Measurements from ENCODE around the gene PIM3.

The PIM3 gene

GRCh38 chr22:49966041-49966773, 5.6 kb downstream of the PIM3 start:
- DNase-seq (ENCODE audit: low read depth in 3 of 3, low spot score in 1 of 3), result no peak

- DNase-seq (ENCODE audit: low read depth in 3 of 3, low spot score in 1 of 3), result no peak
Observed at GRCh38 chr22:49966774-49967705, 6.5 kb downstream of the PIM3 start.

- no peak for DNase-seq (ENCODE audit: low read depth in 3 of 3, low spot score in 1 of 3)
Observed at GRCh38 chr22:49967706-49968208, 7.2 kb downstream of the PIM3 start.

DNA sequence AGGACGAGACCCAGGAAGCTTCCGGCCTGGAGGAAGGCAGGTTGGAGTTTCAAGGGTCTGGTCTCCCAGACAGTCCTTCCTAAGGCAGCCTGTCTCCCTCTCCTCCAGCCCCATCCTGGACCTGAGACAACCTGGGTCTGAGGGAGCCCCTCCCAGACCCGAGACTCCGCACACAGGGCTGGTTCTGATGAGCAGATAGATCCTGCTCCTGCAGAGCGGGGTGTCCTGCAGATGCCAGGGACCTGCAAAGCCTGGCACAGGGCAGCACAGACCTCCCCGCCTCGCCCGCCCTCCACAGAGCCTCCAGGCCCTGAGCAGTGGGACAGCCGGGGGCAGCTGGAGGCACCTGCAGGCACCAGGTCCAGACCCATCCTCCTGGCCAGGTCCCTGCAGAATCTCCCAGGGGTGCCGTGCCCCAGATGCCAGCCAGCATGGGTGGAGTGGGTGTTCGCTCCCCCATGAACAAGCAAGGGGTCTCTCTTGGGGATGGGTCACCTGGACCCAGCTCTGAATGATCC, 7.8 kb downstream of the PIM3 start:
- DNase-seq (ENCODE audit: low read depth in 3 of 3, low spot score in 1 of 3), result no peak

DNA sequence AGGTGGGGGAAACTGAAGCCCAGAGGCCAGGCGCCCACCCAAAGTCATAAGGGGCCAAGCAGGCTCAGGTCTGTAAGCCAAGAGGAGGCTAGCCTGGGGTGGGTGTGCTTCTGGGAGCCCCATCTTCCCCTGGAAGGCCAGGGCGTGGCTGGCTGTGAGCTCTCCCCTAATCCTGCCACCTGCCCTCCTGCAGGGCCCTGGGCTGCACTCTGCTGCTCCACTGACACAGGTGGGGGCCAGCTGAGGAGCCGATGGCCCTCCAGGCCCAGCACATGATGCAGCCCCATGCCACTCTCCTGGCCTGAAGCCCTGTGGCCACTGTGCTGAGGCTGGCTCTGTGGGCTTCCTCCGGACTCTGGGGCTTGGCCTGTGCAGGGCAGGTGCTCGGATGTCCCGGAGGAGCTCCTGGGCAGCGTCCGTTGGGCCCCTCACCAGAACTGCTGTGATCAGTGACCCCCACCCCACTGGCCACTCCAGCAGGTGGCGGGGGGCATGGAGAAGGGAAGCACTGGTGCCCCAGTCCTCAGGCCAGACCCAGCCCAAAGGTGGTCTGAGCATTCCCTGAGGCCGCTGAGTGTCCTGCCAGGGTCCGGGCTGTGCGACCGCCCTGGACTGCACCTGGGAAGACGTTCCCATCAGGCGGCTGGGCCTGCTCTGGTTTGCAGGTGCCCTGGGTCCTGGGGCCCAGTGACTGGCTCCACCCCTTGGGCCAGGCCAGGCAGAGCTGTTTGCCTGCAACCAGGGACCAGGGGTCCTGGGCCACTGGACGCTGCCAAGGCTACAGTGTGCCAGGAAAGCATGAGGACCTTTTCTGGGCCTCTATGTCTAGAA, 8.5 kb downstream of the PIM3 start:
- no peak for DNase-seq (ENCODE audit: low read depth in 3 of 3, low spot score in 1 of 3)

GRCh38 chr22:49969751-49970527, 9.4 kb downstream of the PIM3 start:
- no peak for DNase-seq (ENCODE audit: low read depth in 3 of 3, low spot score in 1 of 3)

DNA sequence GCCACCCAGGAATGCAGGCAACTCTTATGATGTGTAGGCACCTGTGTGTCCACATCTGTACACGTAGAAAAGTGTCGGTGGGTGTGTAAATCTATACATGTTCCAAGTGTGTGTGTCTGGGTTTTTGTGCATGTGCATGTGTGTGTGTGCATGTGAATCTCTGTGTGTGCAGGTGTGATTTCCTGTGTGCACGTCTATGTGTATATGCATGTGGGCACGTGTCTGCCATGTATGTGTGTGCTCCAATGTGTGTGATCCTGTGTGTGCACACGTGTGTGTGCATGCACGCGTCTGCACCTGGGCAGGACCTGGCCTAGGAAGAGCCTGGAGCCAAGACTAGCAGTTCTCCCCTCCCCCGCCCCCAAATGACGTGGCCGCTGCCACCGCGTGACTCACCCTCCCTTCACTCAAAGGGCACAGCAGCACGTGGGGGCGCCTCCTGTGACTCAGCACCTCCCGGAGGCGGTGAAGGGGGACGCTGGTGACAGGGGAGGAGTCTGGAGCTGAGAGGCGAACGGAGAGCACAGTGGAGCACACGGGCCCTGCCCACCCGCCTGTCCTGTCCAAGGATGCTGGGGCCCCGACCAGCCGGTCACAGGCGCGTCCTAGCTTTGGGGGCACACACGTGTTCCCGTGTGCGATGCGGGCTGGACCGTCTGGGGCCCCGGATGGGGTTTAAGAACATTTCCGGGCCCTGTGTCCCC, 10.1 kb downstream of the PIM3 start:
- peak; percentile 89 to 90 (median 90) for DNase-seq (ENCODE audit: low read depth in 3 of 3, low spot score in 1 of 3)

GRCh38 chr22:49971232-49972162, 10.9 kb downstream of the PIM3 start:
- peak in 1 of 3 donors; percentile 66 for DNase-seq (ENCODE audit: low read depth in 3 of 3, low spot score in 1 of 3)

DNA sequence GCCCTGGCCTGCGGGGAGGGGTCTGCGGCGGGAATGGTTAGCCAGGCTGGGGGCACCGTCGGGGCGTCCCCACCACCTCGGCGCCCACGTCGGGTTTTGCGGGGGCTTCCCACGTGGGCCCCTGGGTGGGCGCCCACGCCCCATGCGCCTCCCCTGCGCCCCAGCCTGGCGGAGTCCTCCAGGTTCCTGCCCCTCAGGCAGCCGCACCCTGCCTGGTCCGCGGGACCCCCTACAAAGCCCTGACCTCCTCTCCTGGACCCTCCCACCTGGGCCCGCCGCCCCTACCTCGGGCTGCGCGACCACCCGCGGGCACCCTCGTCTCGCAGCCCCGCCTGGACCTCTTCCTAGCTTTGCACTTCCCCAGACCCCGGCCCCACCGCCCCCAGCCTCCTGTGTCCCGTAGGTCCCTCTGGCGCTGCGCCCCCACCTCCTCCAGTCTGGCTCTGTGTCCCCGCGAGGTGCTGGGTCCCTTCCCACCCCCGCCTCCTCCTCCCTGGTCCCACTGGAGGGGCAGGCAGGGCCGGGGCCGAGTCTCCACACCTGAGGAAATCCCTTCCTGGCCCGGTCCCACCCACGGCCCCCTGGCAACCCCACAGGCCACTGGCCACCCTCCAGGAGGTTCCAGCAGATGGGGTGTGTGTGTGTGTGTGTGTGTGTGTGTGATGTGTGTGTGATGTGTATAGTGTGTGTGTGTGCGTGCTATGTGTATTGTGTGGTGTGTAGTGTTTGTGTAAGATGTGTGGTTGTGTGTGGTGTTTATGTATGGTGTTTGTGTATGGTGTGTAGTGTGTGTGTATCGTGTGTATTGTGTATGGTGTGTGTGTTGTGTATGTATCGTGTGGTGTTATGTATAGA, 11.8 kb downstream of the PIM3 start:
- DNase-seq (ENCODE audit: low read depth in 3 of 3, low spot score in 1 of 3), result no peak

DNA sequence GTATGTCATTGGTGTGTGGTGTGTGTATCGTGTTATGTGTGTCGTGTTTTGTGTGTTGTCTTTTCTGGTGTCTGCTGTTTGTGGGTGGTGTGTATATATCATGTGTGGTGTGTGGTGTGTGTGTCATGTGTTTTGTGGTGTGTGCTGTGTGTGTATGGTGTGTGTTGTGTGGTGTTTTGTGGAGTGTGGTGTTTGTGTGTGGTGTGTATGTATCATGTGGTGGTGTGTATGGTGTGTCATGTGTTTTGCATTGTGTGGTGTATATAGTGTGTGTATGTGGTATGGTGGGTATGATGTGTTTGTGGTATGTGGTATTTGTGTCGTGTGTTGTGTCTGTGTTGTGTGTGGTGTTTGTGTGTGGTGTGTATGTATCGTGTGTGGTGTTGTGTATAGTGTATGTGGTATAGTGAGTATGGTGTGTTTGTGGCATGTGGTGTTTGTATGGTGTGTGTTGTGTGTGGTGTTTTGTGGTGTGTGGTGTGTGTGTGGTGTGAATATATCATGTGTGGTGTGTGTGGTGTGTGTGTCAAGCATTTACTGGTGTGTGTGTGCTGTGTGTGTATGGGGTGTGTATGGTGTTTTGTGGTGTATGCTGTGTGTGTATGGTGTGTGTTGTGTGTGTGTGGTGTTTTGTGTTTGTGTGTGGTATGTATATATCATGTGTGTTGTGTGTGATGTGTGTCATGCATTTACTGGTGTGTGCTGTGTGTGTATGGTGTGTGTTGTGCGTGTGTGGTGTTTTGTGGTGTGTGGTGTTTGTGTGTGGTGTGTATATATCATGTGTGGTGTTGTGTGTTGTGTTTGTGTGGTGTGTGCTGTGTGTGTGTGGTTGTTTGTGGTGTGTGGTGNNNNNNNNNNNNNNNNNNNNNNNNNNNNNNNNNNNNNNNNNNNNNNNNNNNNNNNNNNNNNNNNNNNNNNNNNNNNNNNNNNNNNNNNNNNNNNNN, 12.7 kb downstream of the PIM3 start:
- no peak for DNase-seq (ENCODE audit: low read depth in 3 of 3, low spot score in 1 of 3)

GRCh38 chr22:49975543-49976389, 15.2 kb downstream of the PIM3 start:
- DNase-seq (ENCODE audit: low read depth in 3 of 3, low spot score in 1 of 3), result peak in 1 of 3 donors; percentile 44

GRCh38 chr22:49976439-49977175, 16.0 kb downstream of the PIM3 start:
- no peak for DNase-seq (ENCODE audit: low read depth in 3 of 3, low spot score in 1 of 3)

GRCh38 chr22:49977578-49977977, 17.0 kb downstream of the PIM3 start:
- no peak for DNase-seq (ENCODE audit: low read depth in 3 of 3, low spot score in 1 of 3)

DNA sequence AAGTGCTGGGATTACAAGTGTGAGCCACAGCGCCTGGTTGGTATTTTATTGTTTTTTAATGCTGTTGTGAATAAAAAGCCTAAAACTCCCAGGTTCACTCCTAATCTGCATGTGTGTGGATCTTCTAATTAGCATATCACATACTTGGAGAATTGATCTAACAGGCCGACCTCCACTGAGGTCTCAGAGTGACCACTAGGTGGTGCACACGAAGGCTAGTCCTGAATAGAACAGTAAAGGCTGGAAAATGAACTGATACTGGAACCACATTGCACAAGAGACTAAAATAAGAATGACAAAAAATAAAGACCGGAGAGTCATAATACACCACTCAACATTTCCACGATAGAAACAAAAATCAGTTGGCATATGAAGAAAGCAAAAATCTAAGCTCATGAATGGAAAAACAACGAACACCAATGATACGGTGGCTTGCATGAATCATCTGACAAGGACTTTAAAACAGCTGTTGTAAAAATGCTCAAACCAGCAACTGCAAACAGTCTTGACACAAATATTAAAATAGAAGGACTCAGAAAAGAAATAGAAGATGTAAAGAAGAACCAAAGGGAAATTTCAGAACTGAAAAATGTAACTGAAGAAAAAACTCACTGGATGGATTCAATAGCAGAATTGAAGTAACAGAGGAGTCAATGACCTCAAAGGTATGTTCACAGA, 19.2 kb downstream of the PIM3 start:
- DNase-seq (ENCODE audit: low read depth in 3 of 3, low spot score in 1 of 3), result no peak
